Thyroid gland (tissue), 4 donors: ENCODE measurements around the gene CALCB. TPM values are rescaled to one million over a fixed set of nuclear protein-coding genes. Genes with fewer than 3 reads are reported as not detected.
A peak's percentile ranks its signal among the peaks of the same experiment; 100 is the strongest.

Source experiments
- DNase-seq, 2 donors: peaks; one replicate each; pipeline ENCODE4 v3.0.0-alpha.2; 2019
- H3K27ac ChIP-seq, 3 donors: fragments of 200-600 bp; sonication (generic); 1 replicate in 2 of 3; 2 replicates in 1 of 3; pipeline ENCODE4 v1.5.1; 2016 to 2019; ENCODE audit warnings: mild to moderate bottlenecking in 1 of 3, moderate library complexity in 1 of 3
- H3K27me3 ChIP-seq: fragments of 200-600 bp; sonication (generic); one replicate; pipeline ENCODE4 v1.5.1; 2019
- H3K36me3 ChIP-seq, 2 donors: fragments of 200-600 bp; sonication (generic); one replicate each; pipeline ENCODE4 v1.5.1; 2016 to 2019
- H3K4me1 ChIP-seq, 2 donors: fragments of 200-600 bp; sonication (generic); one replicate each; pipeline ENCODE4 v1.5.1; 2017 to 2019
- H3K4me3 ChIP-seq, 3 donors: fragments of 200-600 bp; sonication (generic); replicated peaks in 1 of 3; 1 replicate in 2 of 3; 2 replicates in 1 of 3; pipeline ENCODE4 v1.5.1; 2016; ENCODE audit warnings: mild to moderate bottlenecking in 1 of 3
- H3K9me3 ChIP-seq: fragments of 200-600 bp; sonication (generic); one replicate; pipeline ENCODE4 v1.5.1; 2017
- POLR2A ChIP-seq, 2 donors: fragments of 450-650 bp; IDR thresholded peaks; one replicate each; pipeline ENCODE4 v1.6.1; 2017; ENCODE audit warnings: antibody characterized with exemption in 2 of 2, mild to moderate bottlenecking in 2 of 2, moderate library complexity in 1 of 2
- WGBS, 2 donors: methylation state at CpG; one replicate each; pipeline ENCODE4 v1.1.5; 2017; 5-methylcytosine and 5-hydroxymethylcytosine counted together
- intact Hi-C: fragments of 100-400 bp; cut with DNase I; formaldehyde crosslinking; loops from one replicate; pipeline ENCODE4 v1.15.1; 2023
- total RNA-seq, 4 donors: library from RNA; depleted of rRNA; stranded (reverse); fragments of >200 nt; gene quantifications; one replicate each; pipeline ENCODE4 v1.2.3, GENCODE V29; 2016
- TF ChIP-seq, protein P1 (sequence below), 6 experiments: fragments of 200-600 bp in 3 of 6; fragments of 450-650 bp in 3 of 6; sonication (generic) in 3 of 6; IDR thresholded peaks; one replicate each; pipeline ENCODE4 v1.5.1; 2016 to 2019; ENCODE audit warnings: antibody characterized with exemption in 6 of 6, mild to moderate bottlenecking in 2 of 6, inconsistent platforms in 1 of 6, moderate library complexity in 1 of 6

The CALCB gene
- total RNA-seq, 4 donors from 2014 or later = 0.33 to 20.3 (median 2.4) TPM

GRCh38 chr11:15048616-15049015 is 24.8 kb upstream of the CALCB start:
- intact Hi-C loops = no loop called here
- DNase-seq = no peak
- Histone ChIP-seq H3K27me3 (no peaks in the 10 kb centered on the region), H3K4me1 (no peaks in the 10 kb centered on the region), H3K27ac (no peak overlapping the region), H3K9me3 (no peaks in the 10 kb centered on the region), H3K36me3 (no peaks in the 10 kb centered on the region), H3K4me3 (no peak overlapping the region)
- TF ChIP-seq, protein P1, sequence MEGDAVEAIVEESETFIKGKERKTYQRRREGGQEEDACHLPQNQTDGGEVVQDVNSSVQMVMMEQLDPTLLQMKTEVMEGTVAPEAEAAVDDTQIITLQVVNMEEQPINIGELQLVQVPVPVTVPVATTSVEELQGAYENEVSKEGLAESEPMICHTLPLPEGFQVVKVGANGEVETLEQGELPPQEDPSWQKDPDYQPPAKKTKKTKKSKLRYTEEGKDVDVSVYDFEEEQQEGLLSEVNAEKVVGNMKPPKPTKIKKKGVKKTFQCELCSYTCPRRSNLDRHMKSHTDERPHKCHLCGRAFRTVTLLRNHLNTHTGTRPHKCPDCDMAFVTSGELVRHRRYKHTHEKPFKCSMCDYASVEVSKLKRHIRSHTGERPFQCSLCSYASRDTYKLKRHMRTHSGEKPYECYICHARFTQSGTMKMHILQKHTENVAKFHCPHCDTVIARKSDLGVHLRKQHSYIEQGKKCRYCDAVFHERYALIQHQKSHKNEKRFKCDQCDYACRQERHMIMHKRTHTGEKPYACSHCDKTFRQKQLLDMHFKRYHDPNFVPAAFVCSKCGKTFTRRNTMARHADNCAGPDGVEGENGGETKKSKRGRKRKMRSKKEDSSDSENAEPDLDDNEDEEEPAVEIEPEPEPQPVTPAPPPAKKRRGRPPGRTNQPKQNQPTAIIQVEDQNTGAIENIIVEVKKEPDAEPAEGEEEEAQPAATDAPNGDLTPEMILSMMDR (IDR thresholded peaks at IDR 0.05) = no peak
- no peak for TF ChIP-seq POLR2A (IDR thresholded peaks at IDR 0.05)

DNA sequence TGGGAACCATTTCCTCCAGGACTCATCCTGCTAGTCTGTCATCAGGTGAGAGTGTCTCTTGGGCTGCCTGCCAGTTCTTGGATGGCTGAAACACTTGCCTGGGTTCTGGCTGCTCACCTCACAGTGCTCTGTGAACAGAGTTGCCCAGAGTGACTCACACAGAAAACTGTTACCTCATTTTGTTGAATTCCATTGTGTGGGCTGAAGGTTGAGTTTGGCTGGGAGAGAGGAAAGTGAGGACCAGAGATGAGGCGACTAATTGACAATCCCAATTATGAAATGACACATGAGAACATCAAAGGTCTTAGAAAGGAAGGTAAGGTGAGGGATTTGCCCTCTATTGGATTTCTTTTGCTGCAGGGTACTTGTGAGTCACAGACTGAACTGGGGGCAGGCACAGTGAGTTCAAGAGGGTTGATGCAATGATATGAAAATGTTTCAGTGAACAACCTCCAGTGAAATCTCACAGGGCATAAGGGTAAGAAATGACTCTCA is 20.2 kb upstream of the CALCB start:
- DNase-seq = no peak
- Histone ChIP-seq H3K36me3 (no peaks in the 10 kb centered on the region), H3K4me1 (peaks cover 0 to 6% of the 10 kb centered on the region in 2 donors), H3K4me3 (no peak overlapping the region), H3K27me3 (no peaks in the 10 kb centered on the region), H3K27ac (no peak overlapping the region), H3K9me3 (no peaks in the 10 kb centered on the region)
- WGBS, 2 donors = 88% methylated on average over 1 of the region's 1 CpG
- TF ChIP-seq POLR2A (IDR thresholded peaks at IDR 0.05) = no peak
- TF ChIP-seq, protein P1 (IDR thresholded peaks at IDR 0.05) = no peak
- intact Hi-C loops = no loop called here

- Histone ChIP-seq H3K27me3 (no peaks in the 10 kb centered on the region), H3K27ac (no peak overlapping the region), H3K9me3 (no peaks in the 10 kb centered on the region), H3K36me3 (no peaks in the 10 kb centered on the region), H3K4me1 (peaks cover 0 to 6% of the 10 kb centered on the region in 2 donors), H3K4me3 (no peak overlapping the region)
- peak; percentile 52 to 59 for DNase-seq
- TF ChIP-seq, protein P1 (IDR thresholded peaks at IDR 0.05) = no peak
- no peak for TF ChIP-seq POLR2A (IDR thresholded peaks at IDR 0.05)
- intact Hi-C loops = no loop called here
- WGBS, 2 donors = 33 to 46% methylated on average over 3 of the region's 3 CpGs
These were observed 17.6 kb upstream of the CALCB start for GRCh38 chr11:15055620-15056356.

- H3K36me3 ChIP-seq = no peaks in the 10 kb centered on the region
- H3K9me3 ChIP-seq = no peaks in the 10 kb centered on the region
- 87 to 100% methylated on average over 1 of the region's 1 CpG for WGBS, 2 donors
- H3K4me3 ChIP-seq = no peak overlapping the region
- intact Hi-C loops = no loop called here
- TF ChIP-seq, protein P1 (IDR thresholded peaks at IDR 0.05) = no peak
- TF ChIP-seq POLR2A (IDR thresholded peaks at IDR 0.05) = no peak
- no peak overlapping the region for H3K27ac ChIP-seq
- no peaks in the 10 kb centered on the region for H3K27me3 ChIP-seq
- DNase-seq = no peak
- H3K4me1 ChIP-seq = peaks cover 0 to 6% of the 10 kb centered on the region in 2 donors
These were observed 16.1 kb upstream of the CALCB start for GRCh38 chr11:15057329-15057728.

- intact Hi-C loops = no loop called here
- Histone ChIP-seq H3K27ac (no peak overlapping the region), H3K36me3 (no peaks in the 10 kb centered on the region), H3K27me3 (no peaks in the 10 kb centered on the region), H3K4me1 (peaks cover 0 to 6% of the 10 kb centered on the region in 2 donors), H3K4me3 (no peak overlapping the region), H3K9me3 (no peaks in the 10 kb centered on the region)
- TF ChIP-seq, protein P1 (IDR thresholded peaks at IDR 0.05) = no peak
- TF ChIP-seq POLR2A (IDR thresholded peaks at IDR 0.05) = no peak
- 79 to 80% methylated on average over 2 of the region's 2 CpGs for WGBS, 2 donors
- DNase-seq = no peak
These were observed 14.1 kb upstream of the CALCB start for GRCh38 chr11:15059132-15059915.
